Measurements from ENCODE around the gene NME1.

DNA sequence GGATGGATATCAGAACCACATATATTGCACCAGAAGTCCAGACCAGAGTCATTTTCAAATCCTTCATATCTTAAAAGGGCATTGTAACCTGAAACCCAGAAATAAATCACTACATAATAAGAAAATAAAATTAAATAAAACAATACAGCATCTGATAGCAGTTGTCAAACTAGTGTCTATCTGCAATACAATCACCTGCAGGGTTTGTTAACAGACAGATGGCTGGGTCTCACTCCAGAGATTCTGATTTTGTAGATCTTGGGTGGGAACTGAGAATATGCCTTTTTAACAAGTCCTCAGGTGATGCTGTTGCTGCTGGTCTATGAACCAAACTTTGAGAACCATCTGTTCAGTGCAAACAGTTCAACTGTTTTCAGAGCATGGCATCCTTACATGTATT lies 50.5 kb downstream of the NME1 start:
- TF ChIP-seq CTCF (IDR thresholded peaks at IDR 0.05) (no peak), POLR2A (IDR thresholded peaks at IDR 0.05) (no peak)
